Amniotic epithelial cell (primary cell): Measurements from ENCODE around the gene FAM177A1.
"Not testable (repeated sequence)": the region's sequence is repeated elsewhere in the genome, so short reads cannot be mapped to it uniquely, and the experiment has no call there.

Experiments used
- DNase-seq: peaks from one replicate; pipeline ENCODE4 v3.0.0-alpha.2; 2010; ENCODE audit warnings: low read depth

The FAM177A1 gene

DNA sequence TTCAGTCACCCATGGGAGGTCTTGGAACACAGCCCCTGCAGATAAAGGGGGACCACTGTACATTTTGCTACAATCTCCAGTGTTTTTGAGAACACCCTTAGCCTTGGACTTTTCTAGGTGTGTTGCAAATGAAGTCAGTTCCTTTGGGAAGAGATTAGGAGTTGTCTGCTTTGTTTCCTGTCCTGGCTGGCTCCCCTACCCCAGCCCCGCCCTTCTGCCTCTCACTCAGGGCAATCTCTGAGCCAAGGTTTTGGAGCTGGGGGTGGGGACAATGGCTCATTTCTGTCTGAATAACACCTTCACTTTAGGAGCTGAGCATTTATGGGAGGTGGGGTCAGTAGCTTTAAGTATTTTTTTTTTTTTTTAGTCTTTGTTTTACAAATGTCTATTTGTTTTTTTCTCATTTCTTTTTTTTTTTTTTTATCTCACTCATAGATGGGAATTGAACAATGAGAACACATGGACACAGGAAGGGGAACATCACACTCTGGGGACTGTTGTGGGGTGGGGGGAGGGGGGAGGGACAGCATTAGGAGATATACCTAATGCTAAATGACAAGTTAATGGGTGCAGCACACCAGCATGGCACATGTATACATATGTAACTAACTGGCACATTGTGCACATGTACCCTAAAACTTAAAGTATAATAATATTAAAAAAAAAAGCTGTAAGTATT lies 15.2 kb downstream of the FAM177A1 start:
- peak; percentile 21 for DNase-seq

DNA sequence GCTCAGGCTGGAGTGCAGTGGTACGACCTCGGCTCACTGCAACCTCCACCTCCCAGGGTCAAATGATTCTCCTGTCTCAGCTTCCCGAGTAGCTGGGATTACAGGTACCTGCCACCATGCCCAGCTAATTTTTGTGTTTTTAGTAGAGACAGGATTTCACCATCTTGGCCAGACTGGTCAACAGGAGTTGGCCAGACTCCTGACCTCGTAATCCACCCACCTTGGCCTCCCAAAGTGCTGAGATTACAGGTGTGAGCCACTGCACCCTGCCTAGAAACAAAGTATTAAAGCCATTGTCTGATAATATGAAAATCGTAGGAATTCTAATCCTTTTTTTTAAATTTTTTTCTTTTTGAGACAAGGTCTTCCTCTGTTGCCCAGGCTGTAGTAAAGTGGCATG lies 19.7 kb downstream of the FAM177A1 start:
- DNase-seq: not testable (repeated sequence)

DNA sequence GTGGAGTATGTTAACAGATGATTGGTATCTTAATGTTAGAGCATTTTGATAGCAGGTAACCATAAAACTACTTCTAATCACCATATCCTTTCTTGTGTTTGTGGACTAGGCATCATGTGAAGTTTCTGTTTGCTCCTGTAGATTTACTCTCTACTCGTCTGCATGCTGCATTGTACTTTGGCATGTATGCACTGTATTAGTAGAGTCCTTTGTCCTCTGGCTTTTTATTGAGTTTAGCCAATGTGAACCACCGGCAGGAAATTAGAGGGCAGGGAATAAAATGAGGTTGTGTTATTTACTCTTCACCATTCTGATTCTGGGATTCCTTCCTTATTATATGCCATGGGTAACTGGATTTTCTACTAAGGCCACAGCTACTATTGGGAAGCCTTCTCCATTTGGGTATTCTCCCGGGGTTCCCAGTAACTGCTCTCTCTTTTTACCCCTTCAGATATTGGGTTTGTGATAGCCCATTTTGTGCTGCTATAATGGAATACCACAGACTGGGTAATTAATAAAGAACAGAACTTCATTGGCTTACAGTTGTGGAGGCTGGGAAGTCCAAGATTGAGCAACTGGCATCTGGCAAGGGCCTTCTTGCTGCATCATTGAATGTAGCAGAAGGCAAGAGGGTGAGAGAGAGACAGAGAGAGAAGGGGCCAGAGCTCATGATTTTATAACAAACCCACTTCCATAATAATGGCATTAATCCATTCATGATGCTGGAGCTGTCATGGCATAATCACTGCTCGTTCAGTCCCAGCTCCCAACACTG lies 22.4 kb downstream of the FAM177A1 start:
- DNase-seq: peak; percentile 60

DNA sequence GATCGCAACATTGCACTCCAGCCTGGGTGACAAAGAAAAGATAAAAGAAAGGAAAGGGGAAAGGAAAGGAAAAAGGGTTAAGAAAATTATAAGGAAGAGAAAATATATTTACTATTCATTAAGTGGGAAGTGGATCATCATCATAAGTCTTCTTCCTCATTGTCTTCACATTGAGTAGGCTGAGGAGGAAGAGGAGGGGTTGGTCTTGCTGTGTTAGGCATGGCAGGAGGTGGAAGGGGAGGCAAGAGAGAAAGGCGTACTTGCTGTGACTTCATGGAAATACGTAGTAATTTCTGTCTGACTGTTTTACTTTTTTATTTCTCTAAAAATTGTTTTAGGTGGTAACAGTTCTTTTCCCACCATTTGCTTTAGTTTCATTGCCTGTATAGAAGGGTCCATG lies 26.2 kb downstream of the FAM177A1 start:
- no peak for DNase-seq

DNA sequence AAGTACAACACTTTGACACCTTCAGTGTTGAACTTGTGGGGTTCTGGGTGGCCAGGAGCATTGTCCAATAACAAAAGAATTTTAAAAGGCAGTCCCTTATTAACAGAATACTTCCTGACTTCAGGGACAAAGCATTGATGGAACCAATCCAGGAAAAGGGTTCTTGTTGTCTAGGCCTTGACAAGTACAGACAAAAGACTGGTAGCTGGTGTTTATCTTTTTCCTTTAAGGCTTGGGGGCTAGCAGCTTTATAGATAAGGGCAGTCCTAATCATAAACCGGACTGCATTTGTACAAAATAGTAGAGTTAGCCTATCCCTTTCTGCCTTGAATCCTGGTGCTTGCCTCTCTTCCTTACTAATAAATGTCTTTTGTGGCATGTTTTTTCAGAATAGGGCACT lies 27.4 kb downstream of the FAM177A1 start:
- DNase-seq: no peak

DNA sequence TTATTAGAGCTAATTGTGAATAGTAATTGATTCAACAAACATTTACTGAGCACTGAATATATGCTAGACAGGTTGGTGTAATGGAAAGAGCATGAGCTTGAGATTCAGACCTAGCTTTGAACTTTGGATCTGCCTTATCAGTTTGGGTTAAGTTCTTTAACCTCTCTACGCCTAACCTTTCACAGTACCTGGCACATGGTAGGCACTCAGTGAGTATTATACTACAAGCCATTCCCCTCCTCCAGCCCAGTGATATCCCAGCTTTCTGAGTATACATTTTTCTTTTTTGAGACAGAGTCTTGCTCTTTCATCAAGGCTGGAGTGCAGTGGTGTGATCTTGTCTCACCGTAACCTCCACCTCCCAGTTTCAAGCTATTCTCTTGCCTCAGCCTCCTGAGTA lies 32.0 kb downstream of the FAM177A1 start:
- DNase-seq: no peak

DNA sequence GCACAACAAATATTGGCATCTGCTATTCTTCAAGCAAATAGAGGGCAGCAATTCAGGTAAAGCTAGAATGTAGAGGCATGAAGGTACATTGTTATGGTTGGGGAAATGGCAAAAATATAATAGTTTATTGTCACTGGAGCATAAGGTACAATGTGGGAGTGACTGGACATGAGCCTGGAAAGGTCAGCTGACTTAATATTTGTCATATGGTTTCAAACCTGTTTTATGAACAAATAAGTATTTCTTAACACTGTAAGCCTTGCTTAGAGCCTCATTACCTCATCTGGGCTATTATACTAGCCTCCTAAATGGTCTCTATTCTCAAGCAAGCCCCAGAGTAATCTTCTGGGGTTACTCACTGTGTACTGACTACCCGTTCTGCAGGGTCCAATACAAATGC lies 33.7 kb downstream of the FAM177A1 start:
- no peak for DNase-seq

DNA sequence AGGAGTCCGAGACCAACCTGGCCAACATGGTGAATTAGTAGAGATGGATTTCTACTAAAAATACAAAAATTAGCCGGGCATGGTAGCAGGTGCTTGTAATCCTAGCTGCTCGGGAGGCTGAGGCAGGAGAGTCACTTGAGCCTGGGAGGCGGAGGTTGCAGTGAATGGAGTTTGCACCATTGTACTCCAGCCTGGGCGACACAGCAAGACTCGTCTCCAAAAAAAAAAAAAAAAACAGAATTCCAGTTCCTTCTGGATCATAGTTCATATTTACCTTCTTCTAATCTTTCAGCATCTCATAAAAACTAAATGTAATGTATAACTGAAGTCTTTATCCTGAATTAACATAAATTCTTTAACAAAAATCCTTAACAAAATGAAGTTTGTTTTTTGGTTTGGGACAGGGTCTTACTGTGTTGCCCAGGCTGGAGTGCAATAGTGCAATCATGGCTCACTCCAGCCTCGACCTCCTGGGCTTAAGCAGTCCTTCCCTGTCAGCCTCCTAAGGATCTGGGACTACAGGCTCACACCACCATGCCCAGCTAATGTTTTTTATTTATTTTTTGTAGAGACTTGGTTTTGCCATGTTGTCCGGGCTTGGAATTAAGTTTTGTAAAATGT lies 37.6 kb downstream of the FAM177A1 start:
- DNase-seq: no peak

DNA sequence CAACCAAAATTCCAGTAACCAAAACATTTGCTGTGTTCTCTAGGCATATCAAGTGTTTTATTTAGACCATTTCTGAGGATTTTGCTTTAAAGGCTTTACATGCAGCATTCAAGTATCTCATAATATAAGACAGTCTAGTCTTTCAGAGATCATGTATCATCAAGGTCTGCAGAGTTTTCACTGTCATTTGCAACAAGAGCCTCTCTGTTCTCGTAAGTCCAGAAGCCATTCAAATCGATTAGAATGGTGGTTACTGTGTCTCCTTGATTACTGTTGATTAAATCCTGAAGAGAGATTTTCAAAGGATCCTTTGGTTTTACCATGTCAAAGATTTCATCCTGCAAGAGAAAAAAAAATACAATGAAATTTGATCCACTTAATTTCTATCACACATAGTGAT lies 39.4 kb downstream of the FAM177A1 start:
- no peak for DNase-seq

DNA sequence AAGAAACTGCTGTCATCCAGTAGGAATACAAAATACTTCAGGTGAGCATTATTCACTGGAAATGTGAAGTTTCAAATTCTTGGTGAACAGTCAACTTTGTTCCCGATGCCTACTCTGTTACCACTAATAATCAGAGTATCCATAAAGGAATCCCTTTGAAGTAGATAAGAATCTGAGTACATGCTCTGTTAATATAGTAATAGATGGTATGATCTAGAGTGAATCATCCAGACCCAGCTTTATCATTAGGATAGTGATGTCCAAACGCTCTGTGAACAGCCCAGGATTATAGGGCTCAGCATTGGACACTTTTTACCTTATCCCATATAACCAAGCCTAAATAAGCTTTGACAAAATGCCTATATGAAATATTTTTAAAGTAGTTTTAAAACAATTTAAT lies 42.4 kb downstream of the FAM177A1 start:
- peak; percentile 53 for DNase-seq

DNA sequence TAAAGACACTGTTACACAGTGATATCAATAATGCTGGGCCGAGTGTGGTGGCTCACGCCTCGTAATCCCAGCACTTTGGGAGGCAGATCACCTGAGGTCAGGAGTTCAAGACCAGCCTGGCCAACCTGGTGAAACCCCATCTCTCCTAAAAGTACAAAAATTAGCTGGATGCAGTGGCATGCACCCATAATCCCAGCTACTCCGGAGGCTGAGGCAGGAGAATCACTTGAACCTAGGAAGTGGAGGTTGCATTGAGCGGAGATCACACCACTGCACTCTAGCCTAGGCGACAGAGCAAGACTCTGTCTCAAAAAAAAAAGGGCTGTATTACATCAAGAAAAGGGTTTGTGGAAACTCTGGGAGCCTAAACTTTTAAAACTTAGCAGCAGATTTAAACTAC lies 48.6 kb downstream of the FAM177A1 start:
- DNase-seq: not testable (repeated sequence)

DNA sequence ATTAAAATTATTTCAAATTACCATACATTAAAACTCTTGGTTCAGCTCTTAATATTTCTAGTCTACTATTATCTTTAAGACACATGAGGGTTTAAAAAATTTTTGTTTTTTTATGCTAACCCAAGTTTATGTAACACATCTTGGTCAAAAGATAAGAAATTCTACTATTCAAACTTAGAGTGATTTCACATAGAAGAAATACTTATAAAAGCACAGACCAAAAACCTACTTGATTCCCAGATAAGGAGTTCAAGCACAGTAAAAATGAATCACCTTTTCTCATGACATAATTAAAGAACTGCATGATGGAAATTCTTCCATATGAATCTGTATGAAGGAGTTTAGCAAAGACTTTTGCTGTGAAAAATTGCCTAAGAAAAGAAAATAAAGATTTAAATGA lies 61.8 kb downstream of the FAM177A1 start:
- peak; percentile 72 for DNase-seq

DNA sequence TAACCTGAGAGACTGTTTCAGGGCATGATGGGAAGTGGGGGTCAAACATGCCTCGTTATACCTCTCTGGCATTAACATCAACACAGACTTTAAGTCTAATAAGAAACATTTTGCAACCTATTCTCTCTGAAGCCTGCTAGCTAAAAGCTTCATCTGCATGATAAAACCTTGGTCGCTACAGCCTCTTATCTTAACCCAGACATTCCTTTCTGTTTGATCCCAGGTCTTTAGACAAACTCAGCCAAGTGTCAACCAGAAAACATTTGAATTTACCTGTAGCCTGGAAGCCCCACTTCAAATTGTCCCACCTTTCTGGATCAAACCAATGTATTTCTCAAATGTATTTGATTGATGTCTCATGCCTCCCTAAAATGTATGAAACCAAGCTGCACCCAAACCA lies 66.6 kb downstream of the FAM177A1 start:
- no peak for DNase-seq

DNA sequence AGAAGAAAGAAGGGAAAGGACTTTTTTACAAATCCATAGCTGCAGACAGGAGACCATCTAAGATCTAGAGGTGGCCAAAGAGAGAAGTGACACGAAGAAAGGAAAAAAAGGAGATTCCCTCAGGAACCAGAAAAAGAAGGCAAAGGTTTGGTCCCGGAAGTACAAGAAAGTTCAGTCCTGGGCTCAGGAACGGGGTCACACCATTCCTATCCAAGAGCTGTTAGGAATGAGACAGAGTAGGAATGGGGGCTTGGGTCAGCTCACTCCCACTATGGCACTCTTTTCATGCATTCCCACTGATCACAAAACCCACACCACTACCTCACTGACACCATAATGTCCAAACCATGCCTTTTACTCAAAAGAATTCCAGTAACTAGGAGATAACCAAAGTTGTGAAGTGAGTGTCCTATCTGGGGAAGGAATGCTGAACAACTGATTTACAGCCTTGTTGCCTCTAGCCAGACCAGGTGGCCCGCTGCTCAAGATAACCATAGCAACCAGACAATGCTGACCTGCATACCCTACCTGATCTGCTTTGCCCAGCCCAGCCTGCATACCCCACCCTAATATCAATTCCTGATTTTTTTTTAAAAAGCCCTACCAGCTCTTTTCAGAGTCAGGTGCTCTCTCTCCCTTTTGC lies 67.4 kb downstream of the FAM177A1 start:
- peak; percentile 36 for DNase-seq

DNA sequence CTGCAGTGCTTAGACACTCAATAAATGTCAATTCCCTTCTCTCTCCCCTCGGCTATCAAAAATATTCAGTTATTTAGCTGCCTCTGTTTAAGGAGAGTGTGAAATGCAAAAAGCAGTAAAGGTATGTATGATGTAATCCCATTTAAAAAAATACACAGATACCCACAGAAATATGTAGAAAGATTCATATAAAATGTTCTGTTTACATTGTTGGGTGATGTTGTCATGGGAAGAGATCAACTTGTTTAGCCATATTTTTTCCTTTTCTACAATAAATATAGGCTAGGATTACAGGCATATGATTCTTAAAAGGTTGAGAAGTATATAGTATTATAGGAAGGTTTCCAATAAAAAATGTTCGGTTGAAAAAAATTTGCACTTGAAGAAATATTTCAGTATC lies 68.0 kb downstream of the FAM177A1 start:
- peak; percentile 76 for DNase-seq

DNA sequence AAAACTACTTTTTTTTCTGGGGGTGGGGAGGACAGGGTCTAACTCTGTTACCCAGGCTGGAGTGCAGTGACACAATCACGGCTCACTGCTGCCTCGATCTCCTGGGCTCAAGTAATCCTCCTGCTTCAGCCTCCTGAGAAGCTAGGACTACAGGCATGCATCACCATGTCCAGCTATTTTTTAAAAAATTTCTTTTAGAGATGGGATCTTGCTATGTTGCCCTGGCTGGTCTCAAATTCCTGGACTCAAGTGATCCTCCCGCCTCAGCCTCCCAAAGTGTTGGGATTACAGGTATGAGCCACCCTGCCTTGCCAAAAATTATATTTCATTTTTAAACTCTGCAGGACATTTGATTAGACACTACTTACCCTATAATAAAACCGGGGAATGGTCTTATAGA lies 70.2 kb downstream of the FAM177A1 start:
- no peak for DNase-seq

DNA sequence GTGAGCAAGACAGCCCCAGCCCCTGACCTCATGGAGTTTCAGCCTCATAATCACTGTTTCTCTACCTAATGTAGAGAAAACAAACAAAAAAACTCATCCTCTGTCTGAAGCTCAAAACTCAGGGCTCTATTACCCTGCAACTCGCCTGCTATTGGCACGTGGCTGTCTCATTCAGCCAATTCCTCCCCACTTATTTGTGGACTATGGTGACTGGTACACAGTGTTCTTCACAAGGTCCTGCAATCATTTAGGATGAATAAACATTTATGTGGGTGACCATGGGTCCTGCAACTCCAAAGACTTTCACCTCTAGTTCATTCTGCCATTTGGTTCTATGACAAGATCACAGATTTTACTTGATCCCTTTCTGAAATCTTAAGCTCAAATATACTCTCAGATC lies 71.0 kb downstream of the FAM177A1 start:
- DNase-seq: peak; percentile 51

DNA sequence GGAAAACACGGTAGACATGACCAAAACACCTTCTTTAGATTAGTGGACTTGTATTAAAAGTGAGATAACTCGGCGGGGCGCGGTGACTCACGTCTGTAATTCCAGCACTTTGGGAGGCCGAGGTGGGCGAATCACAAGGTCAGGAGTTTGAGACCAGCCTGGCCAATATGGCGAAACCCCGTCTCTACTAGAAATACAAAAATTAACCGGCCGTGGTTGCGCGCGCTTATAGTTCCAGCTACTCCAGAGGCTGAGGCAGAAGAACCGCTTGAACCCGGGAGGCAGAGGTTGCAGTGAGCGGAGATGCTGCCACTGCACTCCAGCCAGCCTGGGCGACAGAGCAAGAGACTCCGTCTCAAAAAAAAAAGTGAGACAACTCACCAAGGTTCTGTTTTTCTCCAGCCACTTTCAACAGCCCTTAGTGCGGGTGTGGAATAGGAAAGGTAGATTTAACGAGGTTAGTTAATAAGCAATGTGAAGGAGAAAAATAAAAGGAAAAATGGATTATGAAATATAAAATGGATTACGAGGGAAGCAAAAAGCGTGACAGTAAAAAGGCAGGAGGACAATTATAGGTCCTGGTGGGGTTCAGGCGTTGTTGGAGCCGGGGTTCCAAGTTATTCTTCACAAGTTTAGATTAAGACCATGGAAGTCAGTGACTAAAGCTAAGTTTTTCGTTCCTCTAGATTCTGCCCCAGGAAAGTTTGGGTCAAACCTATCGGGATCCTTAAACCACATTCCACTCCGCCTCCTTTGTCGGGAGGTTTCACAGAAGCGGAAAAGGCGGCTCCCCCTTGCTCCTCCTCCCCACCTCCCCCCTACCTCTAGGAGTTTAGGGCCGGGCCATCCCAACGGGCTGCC lies 75.2 kb downstream of the FAM177A1 start:
- DNase-seq: no peak

DNA sequence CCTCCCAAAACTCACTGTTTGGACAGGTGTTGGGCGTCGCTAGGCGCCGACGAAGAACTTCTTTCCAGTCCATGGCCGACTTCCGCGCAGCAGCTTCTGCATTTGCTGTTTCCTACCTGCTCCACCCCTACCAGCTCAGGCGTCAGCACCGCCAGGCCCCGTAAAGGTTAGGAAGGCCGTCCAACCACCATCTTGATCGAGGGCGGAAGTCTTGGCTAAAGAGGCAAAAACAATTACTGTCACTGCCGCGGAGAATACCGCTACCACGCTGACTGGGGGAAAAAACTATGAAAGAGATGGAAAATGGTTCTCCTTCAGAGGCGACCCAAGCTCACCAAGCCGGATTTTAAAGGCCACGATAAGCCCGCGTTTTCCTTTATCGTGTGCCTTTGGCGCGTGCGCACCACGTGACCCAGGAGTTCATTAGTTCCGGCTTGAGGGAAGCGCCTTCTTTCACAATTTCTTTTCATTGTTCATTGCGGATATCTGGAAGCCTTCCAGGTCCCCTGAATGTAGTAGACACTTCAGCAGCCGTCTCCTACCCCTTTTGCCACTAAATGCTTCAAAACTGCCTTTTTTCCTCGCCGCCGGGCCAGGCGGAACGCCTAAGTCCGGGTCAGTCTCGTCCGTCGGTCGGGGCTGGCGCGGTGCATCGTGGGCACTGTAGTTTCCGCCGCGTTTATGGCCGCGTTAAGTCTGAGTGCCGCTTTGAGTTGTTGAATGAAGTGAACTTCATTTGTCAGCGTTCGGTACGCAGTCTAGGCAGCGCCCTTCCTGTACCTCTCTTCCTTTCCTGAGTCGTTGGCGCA lies 76.0 kb downstream of the FAM177A1 start, which contains the start of the genes PPP2R3C and PRORP:
TSS of gene PPP2R3C (minus strand) at position 104 of the 809 bp plus-strand sequence. CDS start at position 73, 31 bp downstream.
TSS of gene PRORP (plus strand) at position 666 of the 809 bp plus-strand sequence. CDS start 694 bp downstream, outside the sequence.
- DNase-seq: peak; percentile 98

DNA sequence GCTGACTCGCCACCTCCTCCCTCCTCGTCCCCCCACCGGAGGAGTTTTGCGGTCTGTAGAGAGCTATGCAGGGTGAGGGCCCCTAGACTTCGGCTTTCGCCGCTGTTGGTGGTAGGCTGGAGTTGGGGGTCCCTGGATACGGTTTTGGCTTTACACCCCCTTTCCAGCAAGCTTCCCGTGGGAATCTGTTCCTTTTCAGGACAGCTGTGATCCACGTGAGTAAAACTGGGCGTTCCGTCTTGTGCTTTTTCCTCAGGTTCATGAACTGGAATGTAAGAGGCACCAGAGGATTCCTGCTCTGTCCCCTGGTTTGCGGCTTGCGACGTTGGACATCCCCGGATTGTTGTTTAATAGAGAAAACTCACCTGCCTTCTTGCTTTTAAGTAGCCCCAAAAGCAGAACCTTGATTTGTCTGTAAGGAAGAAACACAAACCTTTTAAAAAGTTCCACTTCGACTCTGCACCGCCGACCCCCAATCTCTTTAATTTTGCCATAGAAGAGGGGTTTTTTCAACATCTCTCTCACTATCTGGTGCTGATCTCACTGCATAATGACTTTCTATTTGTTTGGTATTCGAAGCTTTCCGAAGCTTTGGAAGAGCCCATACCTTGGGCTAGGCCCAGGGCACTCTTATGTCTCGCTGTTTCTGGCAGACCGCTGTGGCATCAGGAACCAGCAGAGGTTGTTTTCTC lies 76.8 kb downstream of the FAM177A1 start:
- peak; percentile 58 for DNase-seq
